HFF-Myc (cell line): ENCODE data around the gene MLYCD.
"Not testable (repeated sequence)": the region's sequence is repeated elsewhere in the genome, so short reads cannot be mapped to it uniquely, and the experiment has no call there.

Experiments used
- DNase-seq: peaks from one replicate; pipeline ENCODE4 v3.0.0-alpha.2; 2011; ENCODE audit warnings: low read depth; ENCODE audit errors: extremely low read depth
- H3K4me3 ChIP-seq: replicated peaks from 2 replicates; pipeline ENCODE4 v1.5.1; 2011; ENCODE audit warnings: low read depth, mild to moderate bottlenecking, control low read depth, low read length
- TF ChIP-seq, protein P1 (sequence below): IDR thresholded peaks from 2 replicates; pipeline ENCODE4 v1.5.1; 2012; ENCODE audit warnings: mild to moderate bottlenecking, low read depth, low read length, control low read depth; ENCODE audit errors: missing control alignments

MLYCD gene

DNA sequence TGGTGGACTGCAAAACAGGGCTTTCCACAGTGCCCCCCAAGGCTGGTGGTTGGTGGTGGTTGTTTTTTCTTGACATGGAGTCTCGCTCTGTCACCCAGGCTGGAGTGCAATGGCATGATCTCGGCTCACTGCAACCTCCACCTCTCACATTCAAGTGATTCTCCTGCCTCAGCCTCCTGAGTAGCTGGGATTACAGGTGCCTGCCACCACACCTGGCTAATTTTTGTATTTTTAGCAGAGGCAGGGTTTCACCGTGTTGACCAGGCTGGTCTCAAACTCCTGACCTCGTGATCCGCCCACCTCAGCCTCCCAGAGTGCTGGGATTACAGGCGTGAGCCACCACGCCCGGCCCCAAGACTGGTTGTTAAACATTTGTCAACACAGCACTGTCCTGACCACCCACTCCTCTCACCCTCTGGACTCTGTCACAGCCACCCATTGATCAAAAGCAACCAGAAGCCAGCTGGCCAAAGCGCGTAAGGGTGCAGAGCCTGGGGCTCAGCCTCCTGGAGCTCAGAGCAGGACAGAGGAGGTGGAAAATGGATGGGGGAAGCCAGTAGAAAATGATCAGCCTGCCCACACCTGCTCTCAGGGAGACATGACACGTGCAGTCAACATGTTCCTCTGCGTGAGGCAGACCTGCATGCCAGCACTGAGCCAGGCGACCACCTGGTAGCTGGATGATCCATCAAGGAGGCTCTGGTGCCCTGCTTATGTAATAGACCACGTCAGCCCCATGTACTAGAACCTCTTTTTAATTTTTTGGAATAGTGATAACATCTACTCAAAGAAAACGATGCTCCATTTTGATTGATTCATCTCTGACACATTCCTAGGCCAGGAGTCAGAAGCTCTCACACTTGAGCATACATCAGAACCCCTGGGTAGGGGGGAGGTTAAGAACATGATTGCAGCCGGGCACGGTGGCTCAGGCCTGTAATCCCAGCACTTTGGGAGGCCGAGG is 39.3 kb downstream of the MLYCD start:
- no peak for DNase-seq
- TF ChIP-seq, protein P1, sequence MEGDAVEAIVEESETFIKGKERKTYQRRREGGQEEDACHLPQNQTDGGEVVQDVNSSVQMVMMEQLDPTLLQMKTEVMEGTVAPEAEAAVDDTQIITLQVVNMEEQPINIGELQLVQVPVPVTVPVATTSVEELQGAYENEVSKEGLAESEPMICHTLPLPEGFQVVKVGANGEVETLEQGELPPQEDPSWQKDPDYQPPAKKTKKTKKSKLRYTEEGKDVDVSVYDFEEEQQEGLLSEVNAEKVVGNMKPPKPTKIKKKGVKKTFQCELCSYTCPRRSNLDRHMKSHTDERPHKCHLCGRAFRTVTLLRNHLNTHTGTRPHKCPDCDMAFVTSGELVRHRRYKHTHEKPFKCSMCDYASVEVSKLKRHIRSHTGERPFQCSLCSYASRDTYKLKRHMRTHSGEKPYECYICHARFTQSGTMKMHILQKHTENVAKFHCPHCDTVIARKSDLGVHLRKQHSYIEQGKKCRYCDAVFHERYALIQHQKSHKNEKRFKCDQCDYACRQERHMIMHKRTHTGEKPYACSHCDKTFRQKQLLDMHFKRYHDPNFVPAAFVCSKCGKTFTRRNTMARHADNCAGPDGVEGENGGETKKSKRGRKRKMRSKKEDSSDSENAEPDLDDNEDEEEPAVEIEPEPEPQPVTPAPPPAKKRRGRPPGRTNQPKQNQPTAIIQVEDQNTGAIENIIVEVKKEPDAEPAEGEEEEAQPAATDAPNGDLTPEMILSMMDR, result no peak
- H3K4me3 ChIP-seq, result no peak overlapping the region

GRCh38 chr16:83939266-83939855 is 40.4 kb downstream of the MLYCD start:
- no peak overlapping the region for H3K4me3 ChIP-seq
- TF ChIP-seq, protein P1, result no peak
- no peak for DNase-seq

GRCh38 chr16:83940119-83940518 is 41.2 kb downstream of the MLYCD start:
- no peak for DNase-seq
- TF ChIP-seq, protein P1, result no peak
- H3K4me3 ChIP-seq, result no peak overlapping the region

GRCh38 chr16:83940630-83941378 is 41.9 kb downstream of the MLYCD start:
- DNase-seq, result no peak
- TF ChIP-seq, protein P1, result no peak
- no peak overlapping the region for H3K4me3 ChIP-seq

DNA sequence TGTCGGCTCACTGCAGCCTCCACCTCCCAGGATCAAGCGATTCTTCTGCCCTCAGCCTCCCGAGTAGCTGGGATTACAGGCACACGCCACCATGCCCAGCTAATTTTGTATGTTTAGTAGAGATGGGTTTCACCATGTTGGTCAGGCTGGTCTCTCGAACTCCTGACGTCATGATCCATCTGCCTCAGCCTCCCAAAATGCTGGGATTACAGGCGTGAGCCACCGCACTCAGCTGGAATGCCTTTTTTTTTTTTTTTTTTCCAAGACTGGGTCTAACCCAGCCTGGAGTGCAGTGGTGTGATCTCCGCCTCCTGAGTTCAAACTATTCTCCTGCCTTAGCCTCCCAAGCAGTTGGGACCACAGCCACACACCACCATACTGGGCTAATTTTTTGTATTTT is 42.6 kb downstream of the MLYCD start:
- DNase-seq, H3K4me3 ChIP-seq: not testable (repeated sequence)

- TF ChIP-seq, protein P1, result no peak
- no peak for DNase-seq
- no peak overlapping the region for H3K4me3 ChIP-seq
Measured at GRCh38 chr16:83942074-83942473, 43.2 kb downstream of the MLYCD start.
